Measurements from ENCODE around the gene EMSY.

The EMSY gene

GRCh38 chr11:76574406-76574805 lies 129.6 kb downstream of the EMSY start:
- H3K4me3 ChIP-seq (replicated peaks in 1 of 2; ENCODE audit: low read depth in 2 of 2, low read length in 2 of 2), result no peak overlapping the region
- no peak for DNase-seq (ENCODE audit: low read depth in 2 of 2)
- TF ChIP-seq CTCF (IDR thresholded peaks at IDR 0.05; ENCODE audit: low read depth, low read length), result no peak

GRCh38 chr11:76574879-76575278 lies 130.1 kb downstream of the EMSY start:
- DNase-seq (ENCODE audit: low read depth in 2 of 2), result no peak
- no peak overlapping the region for H3K4me3 ChIP-seq (replicated peaks in 1 of 2; ENCODE audit: low read depth in 2 of 2, low read length in 2 of 2)
- TF ChIP-seq CTCF (IDR thresholded peaks at IDR 0.05; ENCODE audit: low read depth, low read length), result no peak

- peak; percentile 80 to 93 for DNase-seq (ENCODE audit: low read depth in 2 of 2)
- TF ChIP-seq CTCF (IDR thresholded peaks at IDR 0.05; ENCODE audit: low read depth, low read length), result no peak
- H3K4me3 ChIP-seq (replicated peaks in 1 of 2; ENCODE audit: low read depth in 2 of 2, low read length in 2 of 2), result no peak overlapping the region
These were observed 132.6 kb downstream of the EMSY start for GRCh38 chr11:76577226-76577920.

GRCh38 chr11:76577921-76578653 lies 133.3 kb downstream of the EMSY start:
- no peak overlapping the region for H3K4me3 ChIP-seq (replicated peaks in 1 of 2; ENCODE audit: low read depth in 2 of 2, low read length in 2 of 2)
- DNase-seq (ENCODE audit: low read depth in 2 of 2), result no peak
- no peak for TF ChIP-seq CTCF (IDR thresholded peaks at IDR 0.05; ENCODE audit: low read depth, low read length)

- peak; percentile 72 to 77 for DNase-seq (ENCODE audit: low read depth in 2 of 2)
These were observed 133.8 kb downstream of the EMSY start for GRCh38 chr11:76578654-76579055.

GRCh38 chr11:76579056-76579751 lies 134.4 kb downstream of the EMSY start:
- peak; percentile 45 for TF ChIP-seq CTCF (IDR thresholded peaks at IDR 0.05; ENCODE audit: low read depth, low read length)
- DNase-seq (ENCODE audit: low read depth in 2 of 2), result peak; percentile 76 to 87
- no peak overlapping the region for H3K4me3 ChIP-seq (replicated peaks in 1 of 2; ENCODE audit: low read depth in 2 of 2, low read length in 2 of 2)

More at GRCh38 chr11:76578654-76579055, 133.8 kb downstream of the EMSY start:
- H3K4me3 ChIP-seq (replicated peaks in 1 of 2; ENCODE audit: low read depth in 2 of 2, low read length in 2 of 2), result no peak overlapping the region
- TF ChIP-seq CTCF (IDR thresholded peaks at IDR 0.05; ENCODE audit: low read depth, low read length), result no peak
